Trophoblast cell (in vitro differentiated cells and primary cell): Measurements from ENCODE around the gene KTN1.

ENCODE experiments used
- DNase-seq, 2 donors: peaks; one replicate each; pipeline ENCODE4 v3.0.0-alpha.2; 2016
- H2AFZ ChIP-seq: 2 replicates; pipeline ENCODE4 v1.6.1; 2013; ENCODE audit warnings: low read length, moderate library complexity, mild to moderate bottlenecking; ENCODE audit not compliant: insufficient read depth, poor library complexity
- H2AK5ac ChIP-seq: 2 replicates; pipeline ENCODE4 v1.6.1; 2013; ENCODE audit warnings: mild to moderate bottlenecking, low read length
- H2BK120ac ChIP-seq: 2 replicates; pipeline ENCODE4 v1.6.1; 2013; ENCODE audit warnings: low read length, mild to moderate bottlenecking, moderate library complexity; ENCODE audit not compliant: insufficient read depth, poor library complexity
- H2BK12ac ChIP-seq: 2 replicates; pipeline ENCODE4 v1.6.1; 2013; ENCODE audit warnings: mild to moderate bottlenecking, low read length, moderate library complexity
- H2BK5ac ChIP-seq: 2 replicates; pipeline ENCODE4 v1.6.1; 2013; ENCODE audit warnings: low read length, low read depth, moderate library complexity, mild to moderate bottlenecking; ENCODE audit not compliant: poor library complexity
- H3K14ac ChIP-seq: 2 replicates; pipeline ENCODE4 v1.6.1; 2013; ENCODE audit warnings: mild to moderate bottlenecking, low read length
- H3K18ac ChIP-seq: 2 replicates; pipeline ENCODE4 v1.6.1; 2013; ENCODE audit warnings: mild to moderate bottlenecking, low read length
- H3K23ac ChIP-seq: 2 replicates; pipeline ENCODE4 v1.6.1; 2013; ENCODE audit warnings: low read length
- H3K27ac ChIP-seq: 2 replicates; pipeline ENCODE4 v1.5.1; 2013; ENCODE audit warnings: low read depth, mild to moderate bottlenecking, inconsistent platforms, low read length, moderate library complexity
- H3K27me3 ChIP-seq: 2 replicates; pipeline ENCODE4 v1.6.1; 2013; ENCODE audit warnings: inconsistent platforms, mild to moderate bottlenecking, low read length, moderate library complexity; ENCODE audit not compliant: insufficient read depth
- H3K36me3 ChIP-seq, 2 experiments: 1 replicate in 1 of 2; 2 replicates in 1 of 2; pipeline ENCODE4 v1.6.1; 2013; ENCODE audit warnings: low read length in 2 of 2, mild to moderate bottlenecking in 2 of 2, moderate library complexity in 1 of 2; ENCODE audit not compliant: insufficient read depth in 2 of 2, control insufficient read depth in 1 of 2
- H3K4ac ChIP-seq: 2 replicates; pipeline ENCODE4 v1.6.1; 2013; ENCODE audit warnings: low read depth, mild to moderate bottlenecking, low read length, moderate library complexity
- H3K4me1 ChIP-seq, 2 experiments: 1 replicate in 1 of 2; 2 replicates in 1 of 2; pipeline ENCODE4 v1.6.1; 2013; ENCODE audit warnings: low read length in 2 of 2, mild to moderate bottlenecking in 2 of 2, moderate library complexity in 1 of 2; ENCODE audit not compliant: insufficient read depth in 2 of 2, control insufficient read depth in 1 of 2
- H3K4me2 ChIP-seq: 2 replicates; pipeline ENCODE4 v1.6.1; 2013; ENCODE audit warnings: inconsistent platforms, mild to moderate bottlenecking, low read length, moderate library complexity
- H3K4me3 ChIP-seq: 2 replicates; pipeline ENCODE4 v1.5.1; 2013; ENCODE audit warnings: mild to moderate bottlenecking, low read depth, low read length, inconsistent platforms
- H3K79me1 ChIP-seq: one replicate; pipeline ENCODE4 v1.6.1; 2013; ENCODE audit warnings: low read length
- H3K79me2 ChIP-seq: 2 replicates; pipeline ENCODE4 v1.6.1; 2013; ENCODE audit warnings: low read length, mild to moderate bottlenecking; ENCODE audit not compliant: control insufficient read depth, insufficient read depth, poor library complexity
- H3K9ac ChIP-seq: 2 replicates; pipeline ENCODE4 v1.6.1; 2013; ENCODE audit warnings: mild to moderate bottlenecking, low read length
- H3K9me3 ChIP-seq: 2 replicates; pipeline ENCODE4 v1.6.1; 2013; ENCODE audit warnings: low read depth, mild to moderate bottlenecking, control low read depth, inconsistent platforms, low read length; ENCODE audit not compliant: insufficient read depth
- H4K12ac ChIP-seq: 2 replicates; pipeline ENCODE4 v1.6.1; 2013; ENCODE audit warnings: low read depth, mild to moderate bottlenecking, low read length, moderate library complexity
- H4K8ac ChIP-seq: 2 replicates; pipeline ENCODE4 v1.6.1; 2013; ENCODE audit warnings: low read depth, mild to moderate bottlenecking, low read length, moderate library complexity
- H4K91ac ChIP-seq: one replicate; pipeline ENCODE4 v1.6.1; 2013; ENCODE audit warnings: low read depth, mild to moderate bottlenecking, low read length, moderate library complexity
- WGBS: extraction: QIAGEN DNeasy Blood & Tissue Kit; methylation state at CpG from one replicate; pipeline ENCODE4 v1.1.7; 2013; ENCODE audit warnings: missing lambda C conversion rate; ENCODE audit not compliant: insufficient read length, insufficient coverage; ENCODE audit errors: extremely low coverage; 5-methylcytosine and 5-hydroxymethylcytosine counted together

Gene KTN1

DNA sequence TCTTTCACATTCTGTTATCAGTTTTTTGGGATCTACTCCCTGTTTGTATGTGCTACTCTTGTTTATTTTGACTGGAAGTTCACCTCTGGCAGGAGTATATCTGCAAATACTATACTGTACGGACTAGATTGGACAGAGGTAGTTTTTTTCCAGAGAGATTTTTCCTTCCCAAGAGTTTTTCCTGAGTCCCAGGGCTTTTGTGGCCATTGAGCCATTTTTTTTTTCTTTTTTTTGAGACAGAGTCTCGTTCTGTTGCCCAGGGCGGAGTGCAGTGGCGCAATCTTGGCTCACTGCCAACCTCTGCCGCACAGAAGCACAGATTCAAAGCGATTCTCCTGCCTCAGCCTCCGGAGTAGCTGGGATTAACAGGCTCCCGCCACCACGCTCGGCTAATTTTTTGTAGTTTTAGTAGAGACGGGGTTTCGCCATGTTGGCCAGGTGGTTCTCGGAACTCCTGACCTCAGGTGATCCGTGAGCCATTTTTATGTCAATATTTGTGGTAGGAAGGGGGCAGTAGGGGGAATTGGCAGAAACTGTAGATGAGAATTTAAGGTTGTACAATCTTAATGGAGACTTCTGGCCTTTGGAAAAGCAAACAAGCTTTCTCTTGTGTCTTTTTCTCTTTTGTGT lies 19.4 kb downstream of the KTN1 start:
- H3K9ac ChIP-seq = no peak overlapping the region

DNA sequence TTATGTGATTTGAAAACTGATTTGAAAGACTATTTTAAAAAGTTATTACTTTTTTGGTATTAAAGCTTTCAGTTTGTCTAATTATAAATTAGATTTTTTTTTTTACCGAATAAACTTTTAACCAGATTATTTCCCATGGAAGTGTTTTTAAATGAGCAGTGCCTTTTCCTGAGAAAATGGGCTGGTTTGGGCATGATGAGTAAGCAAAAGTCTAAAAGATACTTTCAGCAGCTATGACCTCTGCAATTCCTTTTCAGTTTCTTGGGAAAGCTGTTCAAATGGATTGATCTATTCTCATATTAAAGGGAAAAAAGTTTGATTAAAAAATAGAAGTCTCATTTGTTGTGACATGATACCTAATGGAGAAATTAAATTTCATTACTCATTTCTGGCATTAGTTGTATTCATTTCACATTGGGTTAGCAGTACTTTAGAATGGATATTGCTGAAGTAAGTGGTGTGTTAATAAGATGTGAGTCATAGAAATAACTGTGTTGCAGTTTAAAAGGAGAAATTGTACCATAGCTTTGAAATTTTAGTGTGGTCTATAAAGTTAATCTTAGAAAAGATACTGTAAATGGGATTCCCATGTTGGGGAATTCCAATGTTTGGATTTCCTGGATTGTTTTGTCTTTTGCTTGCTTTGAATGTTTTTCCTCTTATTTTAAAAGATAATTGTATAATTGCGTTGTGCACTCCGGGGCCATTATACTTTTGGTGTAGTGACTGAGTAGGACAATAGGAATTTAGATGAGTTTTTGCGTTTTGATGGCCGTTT lies 21.0 kb downstream of the KTN1 start:
- peaks cover 0 to 5% of the 10 kb centered on the region in 2 experiments for H3K4me1 ChIP-seq
- H2AFZ ChIP-seq = no peak overlapping the region
- H3K4me3 ChIP-seq = no peak overlapping the region
- no peak overlapping the region for H3K14ac ChIP-seq
- peaks cover 2% of the 10 kb centered on the region for H3K79me1 ChIP-seq
- no peak overlapping the region for H3K4me2 ChIP-seq
- no peak overlapping the region for H2BK120ac ChIP-seq
- no peak overlapping the region for H3K9ac ChIP-seq
- peaks cover 10% of the 10 kb centered on the region for H3K79me2 ChIP-seq
- H3K23ac ChIP-seq = no peak overlapping the region
- no peak overlapping the region for H3K18ac ChIP-seq
- no peak overlapping the region for H2AK5ac ChIP-seq
- H3K4ac ChIP-seq = no peak overlapping the region
- no CpG with 5 or more reads among the region's 5 CpGs for WGBS
- DNase-seq = no peak
- H2BK12ac ChIP-seq = no peak overlapping the region
- no peak overlapping the region for H4K12ac ChIP-seq
- no peak overlapping the region for H4K91ac ChIP-seq
- H3K27me3 ChIP-seq = no peaks in the 10 kb centered on the region
- peaks cover 2% of the 10 kb centered on the region for H3K9me3 ChIP-seq
- no peak overlapping the region for H4K8ac ChIP-seq
- H3K27ac ChIP-seq = no peak overlapping the region
- peaks cover 2 to 4% of the 10 kb centered on the region in 2 experiments for H3K36me3 ChIP-seq
- H2BK5ac ChIP-seq = no peak overlapping the region

More for the DNA sequence above, 19.4 kb downstream of the KTN1 start:
- Histone ChIP-seq H3K23ac (no peak overlapping the region), H2BK5ac (no peak overlapping the region), H2AK5ac (no peak overlapping the region), H3K4ac (peak overlapping the region; percentile 88), H3K27me3 (no peaks in the 10 kb centered on the region), H2BK120ac (no peak overlapping the region), H3K79me2 (peaks cover 7% of the 10 kb centered on the region), H2AFZ (no peak overlapping the region), H3K4me3 (no peak overlapping the region), H2BK12ac (no peak overlapping the region), H3K4me1 (peaks cover 0 to 5% of the 10 kb centered on the region in 2 experiments), H3K9me3 (peaks cover 2% of the 10 kb centered on the region), H4K8ac (no peak overlapping the region), H4K12ac (no peak overlapping the region), H3K36me3 (peaks cover 2 to 4% of the 10 kb centered on the region in 2 experiments), H3K4me2 (no peak overlapping the region), H4K91ac (no peak overlapping the region), H3K79me1 (peaks cover 2% of the 10 kb centered on the region), H3K14ac (no peak overlapping the region), H3K27ac (no peak overlapping the region), H3K18ac (no peak overlapping the region)
- no CpG with 5 or more reads among the region's 14 CpGs for WGBS
- DNase-seq = peak; percentile 90 to 96

DNA sequence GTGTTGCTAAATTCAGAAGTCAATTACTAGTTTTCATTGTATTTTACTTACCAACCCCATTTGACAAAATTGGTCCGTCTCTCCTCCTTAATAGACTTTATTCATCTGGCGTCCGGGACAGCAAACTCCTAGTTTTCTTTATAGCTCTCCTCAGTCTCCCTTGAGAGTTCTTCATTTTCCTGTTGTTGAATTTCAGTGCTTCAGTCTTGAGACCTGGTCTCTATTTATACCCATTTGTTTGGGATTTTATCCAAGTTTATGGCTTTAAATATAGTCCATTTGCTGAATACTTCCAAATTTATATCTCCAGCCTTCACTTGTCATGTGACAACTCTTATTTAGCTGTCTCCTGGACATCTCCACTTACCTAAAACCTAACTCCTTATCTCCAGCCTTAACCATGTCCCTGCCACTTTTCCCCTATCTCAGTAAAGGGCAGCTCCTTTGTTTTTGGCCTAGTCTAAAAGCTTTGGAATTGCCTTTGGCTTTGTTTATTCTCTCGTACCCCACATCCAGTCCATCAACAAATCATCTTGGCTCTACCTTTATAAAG lies 23.5 kb downstream of the KTN1 start:
- Histone ChIP-seq H4K8ac (no peak overlapping the region), H3K79me1 (peaks cover 2% of the 10 kb centered on the region), H3K27me3 (no peaks in the 10 kb centered on the region), H3K4me3 (no peak overlapping the region), H3K23ac (peak overlapping the region; percentile 61), H4K91ac (no peak overlapping the region), H3K9ac (no peak overlapping the region), H3K79me2 (peaks cover 8% of the 10 kb centered on the region), H2BK12ac (no peak overlapping the region), H4K12ac (no peak overlapping the region), H2BK5ac (no peak overlapping the region), H3K4ac (no peak overlapping the region), H2AK5ac (no peak overlapping the region), H3K14ac (no peak overlapping the region), H2AFZ (no peak overlapping the region), H2BK120ac (no peak overlapping the region), H3K18ac (no peak overlapping the region), H3K27ac (no peak overlapping the region), H3K36me3 (peaks cover 2 to 4% of the 10 kb centered on the region in 2 experiments), H3K9me3 (peaks cover 2% of the 10 kb centered on the region), H3K4me2 (no peak overlapping the region), H3K4me1 (peaks cover 0 to 7% of the 10 kb centered on the region in 2 experiments)
- no peak for DNase-seq
- WGBS = no CpG with 5 or more reads among the region's 4 CpGs

GRCh38 chr14:55604488-55604887 lies 24.5 kb downstream of the KTN1 start:
- no peak overlapping the region for H3K4me3 ChIP-seq
- no peak overlapping the region for H4K91ac ChIP-seq
- H2AFZ ChIP-seq = no peak overlapping the region
- no peak overlapping the region for H2BK120ac ChIP-seq
- H3K27ac ChIP-seq = no peak overlapping the region
- no peaks in the 10 kb centered on the region for H3K27me3 ChIP-seq
- peaks cover 3 to 13% of the 10 kb centered on the region in 2 experiments for H3K4me1 ChIP-seq
- no peak overlapping the region for H3K14ac ChIP-seq
- H3K79me2 ChIP-seq = peaks cover 9% of the 10 kb centered on the region
- no peak overlapping the region for H2BK12ac ChIP-seq
- no peak overlapping the region for H4K8ac ChIP-seq
- no peak overlapping the region for H3K18ac ChIP-seq
- no peak for DNase-seq
- peaks cover 6% of the 10 kb centered on the region for H3K79me1 ChIP-seq
- H3K4me2 ChIP-seq = no peak overlapping the region
- H3K4ac ChIP-seq = no peak overlapping the region
- peaks cover 2% of the 10 kb centered on the region for H3K9me3 ChIP-seq
- peaks cover 2 to 4% of the 10 kb centered on the region in 2 experiments for H3K36me3 ChIP-seq
- no peak overlapping the region for H3K9ac ChIP-seq
- no peak overlapping the region for H2AK5ac ChIP-seq
- H4K12ac ChIP-seq = no peak overlapping the region
- no peak overlapping the region for H3K23ac ChIP-seq
- no peak overlapping the region for H2BK5ac ChIP-seq
